ENCODE results near the gene CDH13. TPM values are rescaled to one million over a fixed set of nuclear protein-coding genes. Genes with fewer than 3 reads are reported as not detected.

The CDH13 gene
- total and polyA plus RNA-seq, 12 donors, result 0.86 to 30.6 (median 2.4) TPM

DNA sequence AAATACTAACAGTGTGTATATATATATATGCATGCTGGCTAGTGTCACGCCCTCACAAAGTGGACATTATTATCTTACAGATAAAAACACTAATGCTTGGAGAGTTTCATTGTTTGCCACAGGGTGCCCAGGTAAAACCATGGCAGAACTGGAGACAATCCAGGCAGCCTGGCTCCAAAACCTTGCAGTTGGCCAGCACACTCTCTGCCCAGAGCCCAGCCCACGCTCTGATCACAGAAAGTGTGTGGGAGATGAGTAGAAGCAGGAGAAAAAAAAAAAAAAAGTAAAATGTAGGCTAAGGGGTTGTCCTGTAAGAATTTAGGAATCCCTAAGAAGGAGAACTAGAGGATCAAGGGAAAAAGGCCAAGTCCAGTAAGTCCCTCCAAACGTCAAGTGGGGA is 538.0 kb downstream of the CDH13 start:
- Histone ChIP-seq H3K4me3 (no peak overlapping the region), H3K27me3 (no peaks in the 10 kb centered on the region), H3K36me3 (replicated peaks in 1 of 2) (no peaks in the 10 kb centered on the region), H3K9me3 (replicated peaks in 1 of 3) (no peaks in the 10 kb centered on the region), H3K27ac (no peak overlapping the region), H3K4me1 (replicated peaks in 1 of 2) (no peaks in the 10 kb centered on the region)
- TF ChIP-seq, protein P1, sequence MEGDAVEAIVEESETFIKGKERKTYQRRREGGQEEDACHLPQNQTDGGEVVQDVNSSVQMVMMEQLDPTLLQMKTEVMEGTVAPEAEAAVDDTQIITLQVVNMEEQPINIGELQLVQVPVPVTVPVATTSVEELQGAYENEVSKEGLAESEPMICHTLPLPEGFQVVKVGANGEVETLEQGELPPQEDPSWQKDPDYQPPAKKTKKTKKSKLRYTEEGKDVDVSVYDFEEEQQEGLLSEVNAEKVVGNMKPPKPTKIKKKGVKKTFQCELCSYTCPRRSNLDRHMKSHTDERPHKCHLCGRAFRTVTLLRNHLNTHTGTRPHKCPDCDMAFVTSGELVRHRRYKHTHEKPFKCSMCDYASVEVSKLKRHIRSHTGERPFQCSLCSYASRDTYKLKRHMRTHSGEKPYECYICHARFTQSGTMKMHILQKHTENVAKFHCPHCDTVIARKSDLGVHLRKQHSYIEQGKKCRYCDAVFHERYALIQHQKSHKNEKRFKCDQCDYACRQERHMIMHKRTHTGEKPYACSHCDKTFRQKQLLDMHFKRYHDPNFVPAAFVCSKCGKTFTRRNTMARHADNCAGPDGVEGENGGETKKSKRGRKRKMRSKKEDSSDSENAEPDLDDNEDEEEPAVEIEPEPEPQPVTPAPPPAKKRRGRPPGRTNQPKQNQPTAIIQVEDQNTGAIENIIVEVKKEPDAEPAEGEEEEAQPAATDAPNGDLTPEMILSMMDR (IDR thresholded peaks at IDR 0.05), result no peak
- no peak for TF ChIP-seq POLR2A (IDR thresholded peaks at IDR 0.05)
- no peak for DNase-seq
- 67 to 83% (median 77%) methylated on average over 3 of the region's 3 CpGs for WGBS, 4 donors
- intact Hi-C loops (cut with DNase I), result no loop called here

DNA sequence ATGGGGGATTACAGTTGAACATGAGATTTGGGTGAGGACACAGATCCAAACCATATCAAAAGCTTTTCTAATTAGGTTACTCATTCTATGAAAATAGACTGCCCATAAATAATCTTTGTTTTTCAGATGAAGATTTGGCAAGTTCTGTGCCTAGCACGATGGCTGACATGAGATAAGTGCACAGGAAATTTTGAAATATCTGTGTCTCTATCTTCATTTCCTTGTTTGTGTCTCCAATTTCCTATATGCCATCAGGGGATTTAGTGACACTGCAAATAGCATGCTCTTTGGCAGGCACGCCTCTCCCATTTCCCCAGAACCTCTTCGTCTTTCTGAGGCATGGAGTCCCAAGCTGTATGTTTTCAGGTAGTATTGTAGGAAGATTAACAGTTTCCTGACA is 544.6 kb downstream of the CDH13 start:
- no peak for DNase-seq
- no peaks in the 10 kb centered on the region for H3K27me3 ChIP-seq
- no peaks in the 10 kb centered on the region for H3K4me1 ChIP-seq (replicated peaks in 1 of 2)
- 46 to 56% (median 49%) methylated on average over 3 of the region's 3 CpGs for WGBS, 4 donors
- no peak for TF ChIP-seq POLR2A (IDR thresholded peaks at IDR 0.05)
- TF ChIP-seq, protein P1 (IDR thresholded peaks at IDR 0.05), result no peak
- H3K9me3 ChIP-seq (replicated peaks in 1 of 3), result no peaks in the 10 kb centered on the region
- H3K27ac ChIP-seq, result no peak overlapping the region
- intact Hi-C loops (cut with DNase I), result no loop called here
- no peak overlapping the region for H3K4me3 ChIP-seq
- no peaks in the 10 kb centered on the region for H3K36me3 ChIP-seq (replicated peaks in 1 of 2)

DNA sequence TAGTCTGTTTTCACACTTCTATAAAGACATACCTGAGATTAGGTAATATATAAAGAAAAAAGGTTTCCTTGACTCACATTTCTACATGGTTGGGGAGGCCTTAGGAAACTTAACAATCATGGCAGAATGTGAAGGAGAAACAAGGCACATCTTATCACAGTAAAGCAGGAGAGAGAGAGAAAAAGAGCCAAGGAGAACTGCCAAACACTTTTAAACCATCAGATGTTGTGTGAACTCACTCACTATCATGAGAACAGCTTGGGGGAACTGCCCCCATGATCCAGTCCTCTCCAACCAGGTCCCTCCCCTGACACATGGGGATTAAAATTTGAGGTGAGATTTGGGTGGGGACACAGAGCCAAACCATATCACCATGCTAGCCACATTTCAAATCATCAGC is 547.9 kb downstream of the CDH13 start:
- no peaks in the 10 kb centered on the region for H3K9me3 ChIP-seq (replicated peaks in 1 of 3)
- H3K27ac ChIP-seq, result no peak overlapping the region
- H3K27me3 ChIP-seq, result no peaks in the 10 kb centered on the region
- no peak overlapping the region for H3K4me3 ChIP-seq
- TF ChIP-seq, protein P1 (IDR thresholded peaks at IDR 0.05), result no peak
- no peak for TF ChIP-seq POLR2A (IDR thresholded peaks at IDR 0.05)
- intact Hi-C loops (cut with DNase I), result no loop called here
- H3K4me1 ChIP-seq (replicated peaks in 1 of 2), result no peaks in the 10 kb centered on the region
- DNase-seq, result no peak
- no peaks in the 10 kb centered on the region for H3K36me3 ChIP-seq (replicated peaks in 1 of 2)

DNA sequence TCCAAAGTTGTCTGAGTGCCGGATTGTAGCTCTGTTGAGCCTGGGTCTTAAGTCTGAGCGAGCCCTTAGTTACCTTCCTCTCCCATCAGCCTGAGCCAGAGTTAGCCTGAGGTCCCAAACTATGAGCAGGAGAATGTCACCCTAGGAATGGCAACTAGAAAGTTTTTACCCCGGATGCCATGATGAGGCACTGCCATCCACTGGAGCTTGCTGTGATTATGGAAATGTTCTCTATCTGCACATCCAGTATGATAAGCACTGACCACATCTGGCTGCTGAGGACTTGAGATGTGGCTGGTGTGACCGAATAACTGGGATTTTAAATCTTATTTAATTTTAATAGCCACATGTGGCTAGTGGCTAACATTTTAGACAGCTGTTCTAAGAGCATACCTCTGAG is 550.0 kb downstream of the CDH13 start:
- 81 to 90% (median 84%) methylated on average over 4 of the region's 4 CpGs for WGBS, 4 donors
- Histone ChIP-seq H3K9me3 (replicated peaks in 1 of 3) (no peaks in the 10 kb centered on the region), H3K27me3 (no peaks in the 10 kb centered on the region), H3K27ac (no peak overlapping the region), H3K36me3 (replicated peaks in 1 of 2) (no peaks in the 10 kb centered on the region), H3K4me3 (no peak overlapping the region), H3K4me1 (replicated peaks in 1 of 2) (no peaks in the 10 kb centered on the region)
- intact Hi-C loops (cut with DNase I), result no loop called here
- TF ChIP-seq, protein P1 (IDR thresholded peaks at IDR 0.05), result no peak
- TF ChIP-seq POLR2A (IDR thresholded peaks at IDR 0.05), result no peak
- DNase-seq, result no peak

Measured in adrenal gland (tissue), 12 donors.